CD14-positive monocyte (primary cell): ENCODE results near the gene LAMA4. TPM values are rescaled to one million over a fixed set of nuclear protein-coding genes. Genes with fewer than 3 reads are reported as not detected.

Experiments
- DNase-seq, 3 donors: peaks; one replicate each; pipeline ENCODE4 v3.0.0-alpha.2; 2011 to 2022
- H2AFZ ChIP-seq: 2 replicates; pipeline ENCODE4 v1.6.0; 2012; ENCODE audit warnings: mild to moderate bottlenecking, low read depth, low read length, inconsistent platforms; ENCODE audit not compliant: insufficient read depth, poor library complexity, severe bottlenecking
- H3K27ac ChIP-seq, 2 donors: 1 replicate in 1 of 2; 2 replicates in 1 of 2; pipeline ENCODE4 v1.5.1; 2012 to 2013; ENCODE audit warnings: low read length in 2 of 2, control low read depth in 1 of 2, inconsistent platforms in 1 of 2, low read depth in 1 of 2, mild to moderate bottlenecking in 1 of 2
- H3K27me3 ChIP-seq, 2 donors: one replicate each; pipeline versions ENCODE4 v1.6.0 to v1.6.1; 2011 to 2013; ENCODE audit warnings: low read length in 2 of 2; ENCODE audit not compliant: control insufficient read depth in 2 of 2, insufficient read depth in 2 of 2
- H3K36me3 ChIP-seq, 2 donors: replicated peaks in 1 of 2; 1 replicate in 1 of 2; 2 replicates in 1 of 2; pipeline versions ENCODE4 v1.5.1 to v1.6.1; 2012 to 2013; ENCODE audit warnings: low read length in 2 of 2, control low read depth in 1 of 2, inconsistent platforms in 1 of 2, mild to moderate bottlenecking in 1 of 2; ENCODE audit not compliant: insufficient read depth in 2 of 2, control insufficient read depth in 1 of 2
- H3K4me1 ChIP-seq, 2 donors: 1 replicate in 1 of 2; 2 replicates in 1 of 2; pipeline versions ENCODE4 v1.5.1 to v1.6.1; 2012 to 2013; ENCODE audit warnings: low read length in 2 of 2, control low read depth in 1 of 2, inconsistent platforms in 1 of 2, mild to moderate bottlenecking in 1 of 2, moderate library complexity in 1 of 2; ENCODE audit not compliant: insufficient read depth in 2 of 2, control insufficient read depth in 1 of 2
- H3K4me2 ChIP-seq: replicated peaks from 2 replicates; pipeline ENCODE3; 2012; ENCODE audit warnings: low read length, moderate library complexity, mild to moderate bottlenecking; ENCODE audit not compliant: poor library complexity, severe bottlenecking; ENCODE audit errors: extremely low read depth
- H3K4me3 ChIP-seq, 3 experiments: fragments of 200-600 bp in 1 of 3; sonication (generic) in 1 of 3; replicated peaks in 1 of 3; 1 replicate in 2 of 3; 2 replicates in 1 of 3; pipeline ENCODE4 v1.5.1; 2011 to 2013; ENCODE audit warnings: low read length in 3 of 3, mild to moderate bottlenecking in 3 of 3, control low read depth in 2 of 3, low read depth in 2 of 3, inconsistent platforms in 1 of 3, moderate library complexity in 1 of 3
- H3K79me2 ChIP-seq: 2 replicates; pipeline ENCODE4 v1.6.0; 2012; ENCODE audit warnings: mild to moderate bottlenecking, control low read depth, inconsistent platforms, low read length, moderate library complexity; ENCODE audit not compliant: insufficient read depth
- H3K9ac ChIP-seq: 2 replicates; pipeline ENCODE4 v1.6.0; 2017; ENCODE audit warnings: low read length, mild to moderate bottlenecking; ENCODE audit not compliant: insufficient read depth, poor library complexity, severe bottlenecking
- H3K9me3 ChIP-seq, 2 donors: replicated peaks in 1 of 2; 1 replicate in 1 of 2; 2 replicates in 1 of 2; pipeline versions ENCODE4 v1.5.1 to v1.6.1; 2012 to 2013; ENCODE audit warnings: low read length in 2 of 2, control low read depth in 1 of 2; ENCODE audit not compliant: control insufficient read depth in 1 of 2, insufficient read depth in 1 of 2
- H4K20me1 ChIP-seq: 2 replicates; pipeline ENCODE4 v1.6.0; 2012; ENCODE audit warnings: mild to moderate bottlenecking, low read length, control low read depth, moderate library complexity; ENCODE audit not compliant: insufficient read depth
- H3K27ac Mint-ChIP-seq, 7 donors: one replicate each; pipeline ENCODE4 v1.8.0; 2020; ENCODE audit warnings: mild to moderate bottlenecking in 7 of 7, mixed read lengths in 7 of 7, moderate library complexity in 6 of 7, inconsistent platforms in 2 of 7
- H3K27me3 Mint-ChIP-seq, 3 donors: one replicate each; pipeline ENCODE4 v1.8.0; 2021 to 2022; ENCODE audit warnings: low read depth in 3 of 3, mild to moderate bottlenecking in 3 of 3, mixed read lengths in 3 of 3, moderate library complexity in 3 of 3, inconsistent platforms in 1 of 3
- H3K36me3 Mint-ChIP-seq, 2 donors: one replicate each; pipeline ENCODE4 v1.8.0; 2020; ENCODE audit warnings: mixed read lengths in 2 of 2, inconsistent platforms in 1 of 2, mild to moderate bottlenecking in 1 of 2
- H3K4me1 Mint-ChIP-seq: one replicate; pipeline ENCODE4 v1.8.0; 2020; ENCODE audit warnings: mild to moderate bottlenecking, mixed read lengths
- H3K4me3 Mint-ChIP-seq, 2 donors: one replicate each; pipeline ENCODE4 v1.8.0; 2020; ENCODE audit warnings: mild to moderate bottlenecking in 2 of 2, mixed read lengths in 2 of 2, moderate library complexity in 1 of 2
- H3K9me3 Mint-ChIP-seq, 7 donors: one replicate each; pipeline ENCODE4 v1.8.0; 2020 to 2022; ENCODE audit warnings: mixed read lengths in 7 of 7, mild to moderate bottlenecking in 6 of 7, moderate library complexity in 6 of 7, inconsistent platforms in 2 of 7
- WGBS: methylation state at CpG from one replicate; pipeline ENCODE4 v1.1.5; 2013; ENCODE audit warnings: missing lambda C conversion rate; ENCODE audit not compliant: insufficient coverage; 5-methylcytosine and 5-hydroxymethylcytosine counted together
- intact Hi-C, 2 donors: fragments of 100-400 bp; cut with micrococcal nuclease; formaldehyde crosslinking; loops; one replicate each; pipeline versions ENCODE4 v1.15.0 to v1.15.1; 2023
- polyA plus RNA-seq, 3 donors: library from polyadenylated mRNA; depleted of rRNA in 1 of 3; unstranded in 2 of 3; stranded (reverse) in 1 of 3; fragments of 300-500 nt in 2 of 3; fragments of >200 nt in 1 of 3; fragmentation: Illumina TruSeq in 2 of 3; gene quantifications; 1 replicate in 2 of 3; 2 replicates in 1 of 3; pipeline ENCODE4 v1.2.3, GENCODE V29; 2012 to 2021
- TF ChIP-seq, protein P1 (sequence below): fragments of 200-600 bp; IDR thresholded peaks from one replicate; pipeline ENCODE4 v1.8.0; 2022; ENCODE audit warnings: antibody characterized with exemption, mild to moderate bottlenecking

Gene LAMA4
- polyA plus RNA-seq, 3 donors: not detected

DNA sequence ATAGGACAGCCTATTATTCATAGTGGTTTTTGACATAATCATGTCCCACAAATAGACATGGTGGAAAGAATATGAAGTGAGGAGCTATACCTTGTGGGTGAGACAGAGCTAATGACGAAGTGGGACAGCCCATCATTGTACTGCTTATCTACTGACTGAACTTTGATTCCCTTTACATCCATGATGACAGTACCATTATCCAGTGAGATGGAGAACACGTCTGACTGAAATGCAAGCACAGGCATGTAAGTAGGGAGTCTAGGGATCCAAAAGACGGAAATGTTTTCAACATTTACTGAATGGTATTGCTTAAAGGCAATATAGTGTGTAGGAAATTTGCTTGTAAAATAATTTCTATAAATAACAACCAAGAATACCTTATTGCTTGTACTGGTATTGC, 123.5 kb downstream of the LAMA4 start:
- no peaks in the 10 kb centered on the region for H3K36me3 ChIP-seq
- no peaks in the 10 kb centered on the region for H3K79me2 ChIP-seq
- H3K27ac Mint-ChIP-seq: no peak overlapping the region
- no CpG with 5 or more reads among the region's 3 CpGs for WGBS
- no peaks in the 10 kb centered on the region for H4K20me1 ChIP-seq
- no peaks in the 10 kb centered on the region for H3K27me3 ChIP-seq
- no peak overlapping the region for H2AFZ ChIP-seq
- H3K36me3 Mint-ChIP-seq: no peaks in the 10 kb centered on the region
- no peaks in the 10 kb centered on the region for H3K9me3 Mint-ChIP-seq
- TF ChIP-seq, protein P1, sequence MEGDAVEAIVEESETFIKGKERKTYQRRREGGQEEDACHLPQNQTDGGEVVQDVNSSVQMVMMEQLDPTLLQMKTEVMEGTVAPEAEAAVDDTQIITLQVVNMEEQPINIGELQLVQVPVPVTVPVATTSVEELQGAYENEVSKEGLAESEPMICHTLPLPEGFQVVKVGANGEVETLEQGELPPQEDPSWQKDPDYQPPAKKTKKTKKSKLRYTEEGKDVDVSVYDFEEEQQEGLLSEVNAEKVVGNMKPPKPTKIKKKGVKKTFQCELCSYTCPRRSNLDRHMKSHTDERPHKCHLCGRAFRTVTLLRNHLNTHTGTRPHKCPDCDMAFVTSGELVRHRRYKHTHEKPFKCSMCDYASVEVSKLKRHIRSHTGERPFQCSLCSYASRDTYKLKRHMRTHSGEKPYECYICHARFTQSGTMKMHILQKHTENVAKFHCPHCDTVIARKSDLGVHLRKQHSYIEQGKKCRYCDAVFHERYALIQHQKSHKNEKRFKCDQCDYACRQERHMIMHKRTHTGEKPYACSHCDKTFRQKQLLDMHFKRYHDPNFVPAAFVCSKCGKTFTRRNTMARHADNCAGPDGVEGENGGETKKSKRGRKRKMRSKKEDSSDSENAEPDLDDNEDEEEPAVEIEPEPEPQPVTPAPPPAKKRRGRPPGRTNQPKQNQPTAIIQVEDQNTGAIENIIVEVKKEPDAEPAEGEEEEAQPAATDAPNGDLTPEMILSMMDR: no peak
- H3K4me1 Mint-ChIP-seq: no peaks in the 10 kb centered on the region
- no peaks in the 10 kb centered on the region for H3K9me3 ChIP-seq
- H3K9ac ChIP-seq: no peak overlapping the region
- no peaks in the 10 kb centered on the region for H3K27me3 Mint-ChIP-seq
- H3K4me3 ChIP-seq: no peak overlapping the region
- no peak for DNase-seq
- no peak overlapping the region for H3K27ac ChIP-seq
- no peak overlapping the region for H3K4me2 ChIP-seq
- H3K4me3 Mint-ChIP-seq: no peak overlapping the region
- intact Hi-C loops: no loop called here
- H3K4me1 ChIP-seq: no peaks in the 10 kb centered on the region

DNA sequence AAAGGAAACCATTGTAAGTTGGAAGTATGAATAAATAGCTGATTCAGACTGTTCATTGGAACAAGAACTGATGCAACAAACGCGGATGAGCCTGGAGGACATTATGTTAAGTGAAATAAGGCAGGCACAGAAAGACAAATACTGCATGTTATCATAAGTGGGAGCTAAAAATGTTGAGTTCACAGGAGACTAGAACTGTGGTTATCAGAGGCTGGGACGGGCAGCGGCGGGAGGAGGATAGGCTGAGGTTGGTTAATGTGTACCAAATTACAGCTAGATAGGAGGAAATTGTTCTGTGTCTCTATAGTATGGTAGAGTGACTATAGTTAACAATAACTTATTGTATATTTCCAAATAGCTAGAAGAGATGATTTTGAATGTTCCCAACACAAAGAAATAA, 126.2 kb downstream of the LAMA4 start:
- Mint-ChIP-seq H3K4me3 (no peak overlapping the region), H3K4me1 (peaks cover 4% of the 10 kb centered on the region), H3K27ac (no peak overlapping the region), H3K36me3 (no peaks in the 10 kb centered on the region), H3K27me3 (peaks cover 0 to 2% (median 0%) of the 10 kb centered on the region in 3 donors), H3K9me3 (no peaks in the 10 kb centered on the region)
- Histone ChIP-seq H3K4me2 (no peak overlapping the region), H2AFZ (no peak overlapping the region), H3K4me3 (no peak overlapping the region), H3K79me2 (no peaks in the 10 kb centered on the region), H3K9ac (no peak overlapping the region), H3K4me1 (peaks cover 3 to 4% of the 10 kb centered on the region in 2 donors), H3K36me3 (no peaks in the 10 kb centered on the region), H3K27ac (no peak overlapping the region), H3K9me3 (no peaks in the 10 kb centered on the region), H3K27me3 (no peaks in the 10 kb centered on the region), H4K20me1 (no peaks in the 10 kb centered on the region)
- intact Hi-C loops: no loop called here
- TF ChIP-seq, protein P1: no peak
- DNase-seq: no peak
- WGBS: 96% methylated on average over 2 of the region's 5 CpGs
